ENCODE measurements around the gene ZBTB8A. TPM values are rescaled to one million over a fixed set of nuclear protein-coding genes. Genes with fewer than 3 reads are reported as not detected.

The ZBTB8A gene
- total and polyA plus RNA-seq, 2 of the 8 experiments (the other 6 are each of a cell fraction or from before 2014, with no cell fraction given): 2.9 to 10.4 TPM

GRCh38 chr1:32557812-32558211, 18.6 kb downstream of the ZBTB8A start:
- H3K4ac ChIP-seq (replicated peaks; ENCODE audit: insufficient read length, low read depth, low read length): no peak overlapping the region
- H3K79me1 ChIP-seq (ENCODE audit: low read depth, low read length): no peaks in the 10 kb centered on the region
- H3K18ac ChIP-seq (ENCODE audit: extremely low read depth, low read length): no peak overlapping the region
- H3K4me1 ChIP-seq (replicated peaks in 1 of 4; ENCODE audit: control insufficient read depth in 3 of 4, insufficient read depth in 4 of 4, low read length in 3 of 4): no peaks in the 10 kb centered on the region
- H2BK5ac ChIP-seq (ENCODE audit: low read depth, low read length): no peak overlapping the region
- no peak overlapping the region for H2BK20ac ChIP-seq (ENCODE audit: low read length)
- no peak overlapping the region for H3K4me2 ChIP-seq (ENCODE audit: insufficient read depth in 1 of 2, low read depth in 2 of 2, low read length in 2 of 2)
- no peak overlapping the region for H4K5ac ChIP-seq (ENCODE audit: insufficient read length, low read depth, low read length)
- DNase-seq (ENCODE audit: low read depth in 1 of 2, low spot score in 2 of 2) (no peak), FAIRE-seq (no peak)
- no peaks in the 10 kb centered on the region for H4K20me1 ChIP-seq (replicated peaks in 1 of 2; ENCODE audit: control insufficient read depth in 1 of 2, insufficient read depth in 2 of 2, low read length in 2 of 2)
- POLR2A ChIA-PET (ENCODE audit: partially characterized antibody): no interaction called here
- no peak overlapping the region for H4K8ac ChIP-seq (ENCODE audit: extremely low read depth, insufficient read depth, low read length)
- H2AFZ ChIP-seq (ENCODE audit: low read length): no peak overlapping the region
- H2BK120ac ChIP-seq (replicated peaks; ENCODE audit: low read depth, low read length): no peak overlapping the region
- WGBS, 2 experiments (ENCODE audit: extremely low coverage in 1 of 2, insufficient coverage in 1 of 2, insufficient read length in 1 of 2, insufficient replicate concordance in 2 of 2, low coverage in 1 of 2, low lambda C conversion rate in 2 of 2, missing lambda C conversion rate in 1 of 2): 94% methylated on average over 1 of the region's 1 CpG; no CpG with 5 or more reads in 1 of the 2 experiments
- no peak overlapping the region for H2BK15ac ChIP-seq (ENCODE audit: low read length)
- no peak for TF ChIP-seq EZH2 (IDR thresholded peaks at IDR 0.05; ENCODE audit: low read depth, low read length, severe bottlenecking)
- no peak for TF ChIP-seq GABPA (IDR thresholded peaks at IDR 0.05; ENCODE audit: borderline replicate concordance, insufficient read depth, low read length)
- no peak for TF ChIP-seq CHD1 (IDR thresholded peaks at IDR 0.05; ENCODE audit: low read depth, low read length)
- no peak for TF ChIP-seq RBBP5 (IDR thresholded peaks at IDR 0.05; ENCODE audit: borderline replicate concordance, low read depth, low read length)
- TF ChIP-seq JUND (IDR thresholded peaks at IDR 0.05; ENCODE audit: low read length): no peak
- no peak for TF ChIP-seq RFX5 (IDR thresholded peaks at IDR 0.05; ENCODE audit: borderline replicate concordance, low read depth, low read length)
- no peak for TF ChIP-seq KDM1A (IDR thresholded peaks at IDR 0.05; ENCODE audit: borderline replicate concordance, low read length)
- TF ChIP-seq RNF2 (IDR thresholded peaks at IDR 0.05; ENCODE audit: borderline replicate concordance, low read depth, low read length, missing control alignments, poor library complexity, severe bottlenecking): no peak
- no peak for TF ChIP-seq CBX8 (IDR thresholded peaks at IDR 0.05; ENCODE audit: borderline replicate concordance, low read depth, low read length)
- TF ChIP-seq CREB1 (IDR thresholded peaks at IDR 0.05): no peak
- TF ChIP-seq HDAC2 (IDR thresholded peaks at IDR 0.05; ENCODE audit: borderline replicate concordance in 1 of 2, low read depth in 2 of 2, low read length in 2 of 2): no peak
- no peak for TF ChIP-seq KDM4A (IDR thresholded peaks at IDR 0.05; ENCODE audit: low read depth, low read length, severe bottlenecking)
- TF ChIP-seq KDM5A (IDR thresholded peaks at IDR 0.05; ENCODE audit: low read length): no peak
- TF ChIP-seq TCF12 (IDR thresholded peaks at IDR 0.05; ENCODE audit: low read depth, low read length): no peak
- no peak overlapping the region for H2BK12ac ChIP-seq (ENCODE audit: low read depth, low read length)
- no peak overlapping the region for H3K4me3 ChIP-seq (ENCODE audit: extremely low read depth in 1 of 4, insufficient read depth in 2 of 4, low read depth in 3 of 4, low read length in 4 of 4)
- H2AK5ac ChIP-seq (ENCODE audit: low read depth, low read length): no peak overlapping the region
- no peaks in the 10 kb centered on the region for H3K79me2 ChIP-seq (ENCODE audit: control insufficient read depth in 1 of 2, insufficient read depth in 2 of 2, low read length in 2 of 2)
- no peaks in the 10 kb centered on the region for H3K23me2 ChIP-seq (ENCODE audit: low read depth, low read length)
- no peaks in the 10 kb centered on the region for H3K9me3 ChIP-seq (ENCODE audit: insufficient read depth in 2 of 2, low read depth in 1 of 2, low read length in 1 of 2)
- H3K9ac ChIP-seq (replicated peaks in 1 of 4; ENCODE audit: extremely low read depth in 1 of 4, low read depth in 3 of 4, low read length in 3 of 4): no peak overlapping the region
- no peak overlapping the region for H4K91ac ChIP-seq (replicated peaks; ENCODE audit: insufficient read length, low read length)
- no peaks in the 10 kb centered on the region for H3K27me3 ChIP-seq (replicated peaks in 1 of 4; ENCODE audit: control insufficient read depth in 3 of 4, extremely low read depth in 1 of 4, insufficient read depth in 3 of 4, low read length in 3 of 4)
- H3K23ac ChIP-seq (ENCODE audit: insufficient read length): no peak overlapping the region
- H3K14ac ChIP-seq (ENCODE audit: insufficient read length): no peak overlapping the region
- peaks cover 0 to 10% (median 2%) of the 10 kb centered on the region in 4 experiments; a peak in 4 of 8 replicates for H3K36me3 ChIP-seq (ENCODE audit: control insufficient read depth in 2 of 4, insufficient read depth in 4 of 4, low read length in 3 of 4)
- no peak overlapping the region for H3K56ac ChIP-seq (replicated peaks; ENCODE audit: insufficient read length, low read depth, low read length)
- H3K27ac ChIP-seq (ENCODE audit: low read depth, low read length): no peak overlapping the region
- CTCF ChIA-PET (ENCODE audit: partially characterized antibody): interaction anchor here (0.8 to 1.7 kb wide), 4 partner anchors 9 to 155 kb away, joined by 3 to 6 read pairs (median 3); no protein-coding TSS in a partner anchor
